ENCODE measurements around the gene IRF2. TPM values are rescaled to one million over a fixed set of nuclear protein-coding genes. Genes with fewer than 3 reads are reported as not detected.
A peak's percentile ranks its signal among the peaks of the same experiment; 100 is the strongest.

IRF2 gene
- total RNA-seq, 1 donor from 2014 or later: 18.8 TPM

GRCh38 chr4:184434501-184435066 is 39.8 kb downstream of the IRF2 start:
- H3K27me3 ChIP-seq (ENCODE audit: control insufficient read depth in 3 of 3, insufficient read depth in 3 of 3, low read length in 3 of 3): no peaks in the 10 kb centered on the region
- H3K27ac ChIP-seq (ENCODE audit: low read depth, low read length): no peak overlapping the region
- no peaks in the 10 kb centered on the region for H3K9me3 ChIP-seq (ENCODE audit: control insufficient read depth in 3 of 3, low read length in 3 of 3)
- H3K9ac ChIP-seq (ENCODE audit: low read depth in 1 of 3, low read length in 3 of 3): no peak overlapping the region
- peaks cover 27 to 35% (median 34%) of the 10 kb centered on the region in 3 donors for H3K4me1 ChIP-seq (ENCODE audit: control insufficient read depth in 3 of 3, insufficient read depth in 3 of 3, low read length in 3 of 3)
- no peaks in the 10 kb centered on the region for H3K36me3 ChIP-seq (ENCODE audit: control insufficient read depth in 3 of 3, insufficient read depth in 3 of 3, low read length in 3 of 3)
- H3K4me3 ChIP-seq (ENCODE audit: low read length in 3 of 3): no peak overlapping the region

- Histone ChIP-seq H3K9me3 (ENCODE audit: control insufficient read depth in 3 of 3, low read length in 3 of 3) (no peaks in the 10 kb centered on the region), H3K4me3 (ENCODE audit: low read length in 3 of 3) (no peak overlapping the region), H3K9ac (ENCODE audit: low read depth in 1 of 3, low read length in 3 of 3) (no peak overlapping the region), H3K27me3 (ENCODE audit: control insufficient read depth in 3 of 3, insufficient read depth in 3 of 3, low read length in 3 of 3) (no peaks in the 10 kb centered on the region), H3K36me3 (ENCODE audit: control insufficient read depth in 3 of 3, insufficient read depth in 3 of 3, low read length in 3 of 3) (no peaks in the 10 kb centered on the region), H3K27ac (ENCODE audit: low read depth, low read length) (no peak overlapping the region), H3K4me1 (ENCODE audit: control insufficient read depth in 3 of 3, insufficient read depth in 3 of 3, low read length in 3 of 3) (peaks cover 26 to 35% (median 34%) of the 10 kb centered on the region in 3 donors)
These were observed 40.3 kb downstream of the IRF2 start for GRCh38 chr4:184434021-184434420.

DNA sequence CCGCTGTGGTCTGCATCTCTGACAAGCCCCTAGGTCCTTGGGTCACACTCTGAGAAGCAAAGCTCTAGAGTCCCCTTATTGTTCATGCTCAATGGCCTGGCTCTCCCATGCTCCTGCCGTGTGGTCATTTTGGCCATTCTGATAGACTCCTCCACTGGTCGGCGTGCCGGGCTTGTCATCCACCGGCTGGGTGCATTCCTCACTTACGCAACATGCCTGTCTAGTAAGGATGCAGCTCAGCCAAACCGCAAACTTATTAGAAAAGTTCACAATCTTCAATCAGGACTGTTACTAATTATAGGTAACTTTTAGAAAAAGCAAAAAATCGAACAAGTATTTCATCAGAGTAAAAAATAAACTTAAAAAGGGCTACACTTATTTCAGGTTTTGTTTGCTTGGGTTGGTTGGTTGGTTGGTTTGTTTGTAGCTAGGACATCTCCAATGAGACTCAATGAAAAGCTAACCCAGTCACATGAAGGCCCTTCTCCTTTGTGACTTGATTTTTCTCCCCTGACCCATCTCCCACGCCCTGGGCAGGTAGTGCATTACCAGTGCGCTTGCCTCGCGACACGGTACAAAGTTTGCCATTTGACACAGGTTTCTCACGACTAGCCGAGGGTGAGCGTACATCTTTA is 41.0 kb downstream of the IRF2 start:
- no peak overlapping the region for H3K9ac ChIP-seq (ENCODE audit: low read depth in 1 of 3, low read length in 3 of 3)
- H3K9me3 ChIP-seq (ENCODE audit: control insufficient read depth in 3 of 3, low read length in 3 of 3): no peaks in the 10 kb centered on the region
- no peaks in the 10 kb centered on the region for H3K27me3 ChIP-seq (ENCODE audit: control insufficient read depth in 3 of 3, insufficient read depth in 3 of 3, low read length in 3 of 3)
- no peak overlapping the region for H3K4me3 ChIP-seq (ENCODE audit: low read length in 3 of 3)
- H3K27ac ChIP-seq (ENCODE audit: low read depth, low read length): no peak overlapping the region
- peaks cover 0 to 4% (median 3%) of the 10 kb centered on the region in 3 donors for H3K36me3 ChIP-seq (ENCODE audit: control insufficient read depth in 3 of 3, insufficient read depth in 3 of 3, low read length in 3 of 3)
- peaks cover 21 to 29% (median 29%) of the 10 kb centered on the region in 3 donors for H3K4me1 ChIP-seq (ENCODE audit: control insufficient read depth in 3 of 3, insufficient read depth in 3 of 3, low read length in 3 of 3)

- Histone ChIP-seq H3K4me1 (ENCODE audit: control insufficient read depth in 3 of 3, insufficient read depth in 3 of 3, low read length in 3 of 3) (peaks cover 16 to 23% (median 18%) of the 10 kb centered on the region in 3 donors), H3K9me3 (ENCODE audit: control insufficient read depth in 3 of 3, low read length in 3 of 3) (no peaks in the 10 kb centered on the region), H3K9ac (ENCODE audit: low read depth in 1 of 3, low read length in 3 of 3) (no peak overlapping the region), H3K27me3 (ENCODE audit: control insufficient read depth in 3 of 3, insufficient read depth in 3 of 3, low read length in 3 of 3) (no peaks in the 10 kb centered on the region), H3K4me3 (ENCODE audit: low read length in 3 of 3) (no peak overlapping the region), H3K36me3 (ENCODE audit: control insufficient read depth in 3 of 3, insufficient read depth in 3 of 3, low read length in 3 of 3) (peaks cover 0 to 7% (median 7%) of the 10 kb centered on the region in 3 donors), H3K27ac (ENCODE audit: low read depth, low read length) (no peak overlapping the region)
These were observed 42.0 kb downstream of the IRF2 start for GRCh38 chr4:184432127-184432922.

- Histone ChIP-seq H3K36me3 (ENCODE audit: control insufficient read depth in 3 of 3, insufficient read depth in 3 of 3, low read length in 3 of 3) (peaks cover 10 to 21% (median 20%) of the 10 kb centered on the region in 3 donors), H3K4me3 (ENCODE audit: low read length in 3 of 3) (no peak overlapping the region), H3K4me1 (ENCODE audit: control insufficient read depth in 3 of 3, insufficient read depth in 3 of 3, low read length in 3 of 3) (peaks cover 9 to 21% (median 16%) of the 10 kb centered on the region in 3 donors), H3K9me3 (ENCODE audit: control insufficient read depth in 3 of 3, low read length in 3 of 3) (no peaks in the 10 kb centered on the region), H3K9ac (ENCODE audit: low read depth in 1 of 3, low read length in 3 of 3) (no peak overlapping the region), H3K27ac (ENCODE audit: low read depth, low read length) (no peak overlapping the region), H3K27me3 (ENCODE audit: control insufficient read depth in 3 of 3, insufficient read depth in 3 of 3, low read length in 3 of 3) (no peaks in the 10 kb centered on the region)
These were observed 44.2 kb downstream of the IRF2 start for GRCh38 chr4:184430163-184430562.

DNA sequence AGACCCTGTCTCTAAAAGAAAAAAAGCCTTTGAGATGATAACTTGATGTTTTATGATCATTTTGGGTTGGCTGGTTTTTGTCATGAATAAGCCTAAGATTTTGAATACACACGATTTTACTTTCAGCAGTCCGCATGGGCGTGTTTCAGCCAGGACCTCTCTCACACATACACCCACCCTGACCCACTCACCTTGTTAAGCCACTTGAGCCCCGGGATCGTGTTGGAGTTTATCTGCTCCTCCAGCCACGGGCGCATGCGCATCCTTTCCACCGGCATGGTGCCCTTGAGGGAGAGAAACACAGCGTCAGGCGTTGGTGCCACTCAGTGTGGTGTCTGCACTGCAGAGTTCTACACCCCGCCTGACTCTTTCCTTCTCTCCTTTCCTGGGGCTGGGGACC is 45.6 kb downstream of the IRF2 start:
- Histone ChIP-seq H3K4me1 (ENCODE audit: control insufficient read depth in 3 of 3, insufficient read depth in 3 of 3, low read length in 3 of 3) (peaks cover 9 to 25% (median 19%) of the 10 kb centered on the region in 3 donors), H3K36me3 (ENCODE audit: control insufficient read depth in 3 of 3, insufficient read depth in 3 of 3, low read length in 3 of 3) (peaks cover 10 to 22% (median 20%) of the 10 kb centered on the region in 3 donors)

GRCh38 chr4:184427687-184428086 is 46.7 kb downstream of the IRF2 start:
- Histone ChIP-seq H3K9me3 (ENCODE audit: control insufficient read depth in 3 of 3, low read length in 3 of 3) (no peaks in the 10 kb centered on the region), H3K9ac (ENCODE audit: low read depth in 1 of 3, low read length in 3 of 3) (no peak overlapping the region), H3K4me1 (ENCODE audit: control insufficient read depth in 3 of 3, insufficient read depth in 3 of 3, low read length in 3 of 3) (peaks cover 13 to 29% (median 22%) of the 10 kb centered on the region in 3 donors), H3K4me3 (ENCODE audit: low read length in 3 of 3) (no peak overlapping the region), H3K36me3 (ENCODE audit: control insufficient read depth in 3 of 3, insufficient read depth in 3 of 3, low read length in 3 of 3) (peaks cover 13 to 25% (median 21%) of the 10 kb centered on the region in 3 donors), H3K27me3 (ENCODE audit: control insufficient read depth in 3 of 3, insufficient read depth in 3 of 3, low read length in 3 of 3) (no peaks in the 10 kb centered on the region), H3K27ac (ENCODE audit: low read depth, low read length) (no peak overlapping the region)

More for the DNA sequence above, 45.6 kb downstream of the IRF2 start:
- no peak overlapping the region for H3K9ac ChIP-seq (ENCODE audit: low read depth in 1 of 3, low read length in 3 of 3)
- no peaks in the 10 kb centered on the region for H3K27me3 ChIP-seq (ENCODE audit: control insufficient read depth in 3 of 3, insufficient read depth in 3 of 3, low read length in 3 of 3)
- H3K9me3 ChIP-seq (ENCODE audit: control insufficient read depth in 3 of 3, low read length in 3 of 3): no peaks in the 10 kb centered on the region
- no peak overlapping the region for H3K4me3 ChIP-seq (ENCODE audit: low read length in 3 of 3)
- no peak overlapping the region for H3K27ac ChIP-seq (ENCODE audit: low read depth, low read length)

DNA sequence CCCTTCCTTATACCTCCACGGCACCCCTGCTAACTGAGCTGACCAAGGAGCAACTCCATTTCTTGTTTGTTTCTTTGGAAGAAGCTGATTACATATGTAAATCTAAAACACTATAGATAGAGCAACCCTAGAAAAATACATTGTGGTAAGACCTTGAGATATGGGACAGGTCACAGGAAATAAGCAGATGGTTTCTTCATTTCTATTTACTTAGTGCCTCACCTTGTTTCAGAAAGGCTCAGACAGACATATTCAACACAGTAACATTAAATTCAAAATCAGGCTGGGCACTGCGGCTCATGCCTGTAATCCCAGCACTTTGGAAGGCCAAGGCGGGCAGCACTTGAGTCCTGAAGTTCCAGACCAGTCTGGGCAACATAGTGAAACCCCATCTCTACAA is 47.3 kb downstream of the IRF2 start:
- Histone ChIP-seq H3K36me3 (ENCODE audit: control insufficient read depth in 3 of 3, insufficient read depth in 3 of 3, low read length in 3 of 3) (peaks cover 13 to 28% (median 24%) of the 10 kb centered on the region in 3 donors), H3K4me1 (ENCODE audit: control insufficient read depth in 3 of 3, insufficient read depth in 3 of 3, low read length in 3 of 3) (peaks cover 13 to 25% (median 21%) of the 10 kb centered on the region in 3 donors), H3K27ac (ENCODE audit: low read depth, low read length) (no peak overlapping the region), H3K9ac (ENCODE audit: low read depth in 1 of 3, low read length in 3 of 3) (no peak overlapping the region), H3K27me3 (ENCODE audit: control insufficient read depth in 3 of 3, insufficient read depth in 3 of 3, low read length in 3 of 3) (no peaks in the 10 kb centered on the region), H3K9me3 (ENCODE audit: control insufficient read depth in 3 of 3, low read length in 3 of 3) (no peaks in the 10 kb centered on the region), H3K4me3 (ENCODE audit: low read length in 3 of 3) (no peak overlapping the region)

DNA sequence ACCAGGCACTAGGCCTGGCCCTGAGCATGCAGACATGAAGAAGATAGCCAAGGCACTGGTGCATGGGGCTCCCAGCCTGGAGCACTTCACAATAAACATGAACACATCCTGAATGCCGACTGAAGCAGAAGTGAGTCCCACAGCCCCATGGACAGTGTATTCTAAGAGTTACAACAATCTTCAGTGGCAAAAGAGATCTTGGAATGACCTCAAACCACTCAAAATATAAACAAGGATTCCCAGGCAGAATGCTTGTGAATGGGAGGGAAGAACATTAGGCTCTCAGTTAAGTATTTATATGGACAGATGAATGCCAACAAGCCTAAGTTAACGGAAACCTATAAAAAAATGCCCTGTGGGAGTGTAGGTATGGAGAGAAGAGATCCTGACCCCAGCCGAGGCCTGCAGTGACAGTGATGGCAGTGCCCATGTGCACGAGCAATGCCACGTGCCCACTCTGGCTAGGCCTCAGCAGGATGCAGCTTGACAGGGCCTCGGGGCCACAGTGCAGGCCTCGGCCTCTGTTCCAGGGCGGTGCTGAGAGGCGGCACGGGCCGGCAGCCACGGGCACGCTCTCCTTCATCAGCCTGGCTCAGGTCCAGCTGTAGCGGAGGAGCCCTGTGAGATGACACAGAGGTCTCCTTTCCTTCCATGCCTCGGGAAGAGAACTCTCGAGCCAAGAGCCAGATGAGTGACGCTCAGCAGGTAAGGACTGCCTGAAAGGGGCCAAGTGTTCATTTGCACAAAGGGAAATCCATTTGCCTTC is 49.2 kb downstream of the IRF2 start:
- no peaks in the 10 kb centered on the region for H3K9me3 ChIP-seq (ENCODE audit: control insufficient read depth in 3 of 3, low read length in 3 of 3)
- no peaks in the 10 kb centered on the region for H3K27me3 ChIP-seq (ENCODE audit: control insufficient read depth in 3 of 3, insufficient read depth in 3 of 3, low read length in 3 of 3)
- peaks cover 13 to 28% (median 24%) of the 10 kb centered on the region in 3 donors for H3K36me3 ChIP-seq (ENCODE audit: control insufficient read depth in 3 of 3, insufficient read depth in 3 of 3, low read length in 3 of 3)
- H3K4me1 ChIP-seq (ENCODE audit: control insufficient read depth in 3 of 3, insufficient read depth in 3 of 3, low read length in 3 of 3): peaks cover 16 to 28% (median 20%) of the 10 kb centered on the region in 3 donors
- peak overlapping the region; percentile 4 for H3K27ac ChIP-seq (ENCODE audit: low read depth, low read length)
- no peak overlapping the region for H3K9ac ChIP-seq (ENCODE audit: low read depth in 1 of 3, low read length in 3 of 3)
- H3K4me3 ChIP-seq (ENCODE audit: low read length in 3 of 3): no peak overlapping the region
